HepG2 (cell line): Measurements from ENCODE around the gene FAM171A2. TPM values are rescaled to one million over a fixed set of nuclear protein-coding genes. Genes with fewer than 3 reads are reported as not detected.
A peak's percentile ranks its signal among the peaks of the same experiment; 100 is the strongest.

Source experiments
- ATAD3A ChIP-seq: sonication (generic); formaldehyde crosslinking; IDR thresholded peaks from 2 replicates; pipeline ENCODE4 v1.4.0; 2020; ENCODE audit warnings: missing genetic modification reagents
- ATM ChIP-seq: fragments of 450-650 bp; IDR thresholded peaks from 2 replicates; pipeline ENCODE4 v1.7.1; 2017; ENCODE audit warnings: mild to moderate bottlenecking, borderline replicate concordance
- HNRNPUL1 ChIP-seq: fragments of 200-400 bp; formaldehyde crosslinking; IDR thresholded peaks from 2 replicates; pipeline ENCODE4 v1.6.1; 2017; ENCODE audit warnings: low read depth, mild to moderate bottlenecking, low read length, moderate library complexity
- NCOA2 ChIP-seq: sonication (generic); formaldehyde crosslinking; IDR thresholded peaks from 2 replicates; pipeline ENCODE4 v1.8.0; 2022; ENCODE audit warnings: inconsistent platforms
- PAWR ChIP-seq: sonication (generic); formaldehyde crosslinking; IDR thresholded peaks from 2 replicates; pipeline ENCODE4 v1.4.0; 2020; ENCODE audit warnings: missing genetic modification reagents, mild to moderate bottlenecking, borderline replicate concordance
- PHB2 ChIP-seq: fragments of 450-650 bp; IDR thresholded peaks from 2 replicates; pipeline ENCODE4 v1.6.1; 2018; ENCODE audit not compliant: partially characterized antibody
- POLR2A ChIP-seq, 2 experiments: IDR thresholded peaks; 2 replicates each; pipeline ENCODE4 v1.6.1; 2011; ENCODE audit warnings: low read depth in 2 of 2, low read length in 2 of 2, mild to moderate bottlenecking in 1 of 2, moderate library complexity in 1 of 2; ENCODE audit not compliant: insufficient read depth in 1 of 2
- SIN3A ChIP-seq: IDR thresholded peaks from 2 replicates; pipeline ENCODE4 v1.6.1; 2011; ENCODE audit warnings: low read depth, mild to moderate bottlenecking, control low read depth, low read length, borderline replicate concordance
- SMAD1 ChIP-seq: sonication (generic); formaldehyde crosslinking; IDR thresholded peaks from 2 replicates; pipeline ENCODE4 v1.4.0; 2020; ENCODE audit warnings: missing genetic modification reagents, low read depth, mild to moderate bottlenecking, borderline replicate concordance
- SMAD9 ChIP-seq: sonication (generic); formaldehyde crosslinking; IDR thresholded peaks from 2 replicates; pipeline ENCODE4 v1.5.1; 2020; ENCODE audit warnings: mild to moderate bottlenecking, missing genetic modification reagents
- ZBTB7A ChIP-seq: sonication (generic); formaldehyde crosslinking; IDR thresholded peaks from 2 replicates; pipeline ENCODE4 v1.8.0; 2022; ENCODE audit warnings: mild to moderate bottlenecking, missing genetic modification reagents
- ZNF383 ChIP-seq: sonication (generic); formaldehyde crosslinking; IDR thresholded peaks from 2 replicates; pipeline ENCODE4 v1.4.0; 2020; ENCODE audit warnings: missing genetic modification reagents, mild to moderate bottlenecking, borderline replicate concordance
- ZNF574 ChIP-seq: sonication (generic); formaldehyde crosslinking; IDR thresholded peaks from 2 replicates; pipeline ENCODE4 v1.4.0; 2020; ENCODE audit warnings: missing genetic modification reagents
- ZNF615 ChIP-seq: sonication (generic); formaldehyde crosslinking; IDR thresholded peaks from 2 replicates; pipeline ENCODE4 v1.5.0; 2020; ENCODE audit warnings: mild to moderate bottlenecking, missing genetic modification reagents, borderline replicate concordance
- ZNF672 ChIP-seq: sonication (generic); formaldehyde crosslinking; IDR thresholded peaks from 2 replicates; pipeline ENCODE4 v1.8.1; 2022; ENCODE audit warnings: missing genetic modification reagents
- ZNF749 ChIP-seq: sonication (generic); formaldehyde crosslinking; IDR thresholded peaks from 2 replicates; pipeline ENCODE4 v1.8.0; 2022; ENCODE audit warnings: mild to moderate bottlenecking, missing genetic modification reagents, moderate library complexity, borderline replicate concordance
- ZNF883 ChIP-seq: sonication (generic); formaldehyde crosslinking; IDR thresholded peaks from 2 replicates; pipeline ENCODE4 v1.5.1; 2020; ENCODE audit warnings: mild to moderate bottlenecking, missing genetic modification reagents; ENCODE audit errors: not compliant biosample characterization
- polyA plus RNA-seq, 8 experiments: library from polyadenylated mRNA; depleted of rRNA in 3 of 8; stranded (reverse) in 7 of 8; unstranded in 1 of 8; fragments of >200 nt; fragmentation: Illumina TruSeq in 4 of 8; extraction: Trizol in 4 of 8; gene quantifications; 2 replicates each; pipeline versions ENCODE4 v1.2.1 to v1.2.3, GENCODE V29; 2011 to 2016; ENCODE audit warnings: low read depth in 4 of 8, missing spikeins in 1 of 8, mixed read lengths in 1 of 8; ENCODE audit not compliant: insufficient read depth in 1 of 8
- total RNA-seq, 5 experiments: library from RNA; depleted of rRNA; stranded (reverse); fragments of >200 nt; fragmentation: Illumina TruSeq; extraction: Trizol; gene quantifications; 2 replicates each; pipeline ENCODE4 v1.2.3, GENCODE V29; 2016; ENCODE audit warnings: low read depth in 1 of 5
- TF ChIP-seq, protein P1 (sequence below): sonication (generic); formaldehyde crosslinking; IDR thresholded peaks from 2 replicates; pipeline ENCODE4 v1.5.0; 2020; ENCODE audit warnings: mild to moderate bottlenecking, missing genetic modification reagents, borderline replicate concordance
- TF ChIP-seq, protein P2 (sequence below): IDR thresholded peaks from 2 replicates; pipeline ENCODE4 v1.6.1; 2016; ENCODE audit warnings: missing genetic modification reagents, missing compliant biosample characterization
- TF ChIP-seq, protein P3 (sequence below): fragments of 450-650 bp; IDR thresholded peaks from 2 replicates; pipeline ENCODE4 v1.6.1; 2017

FAM171A2 gene
- total and polyA plus RNA-seq, 2 of the 13 experiments (the other 11 are each of a cell fraction or from before 2014, with no cell fraction given): 1.8 to 3.6 TPM

- TF ChIP-seq, protein P1, sequence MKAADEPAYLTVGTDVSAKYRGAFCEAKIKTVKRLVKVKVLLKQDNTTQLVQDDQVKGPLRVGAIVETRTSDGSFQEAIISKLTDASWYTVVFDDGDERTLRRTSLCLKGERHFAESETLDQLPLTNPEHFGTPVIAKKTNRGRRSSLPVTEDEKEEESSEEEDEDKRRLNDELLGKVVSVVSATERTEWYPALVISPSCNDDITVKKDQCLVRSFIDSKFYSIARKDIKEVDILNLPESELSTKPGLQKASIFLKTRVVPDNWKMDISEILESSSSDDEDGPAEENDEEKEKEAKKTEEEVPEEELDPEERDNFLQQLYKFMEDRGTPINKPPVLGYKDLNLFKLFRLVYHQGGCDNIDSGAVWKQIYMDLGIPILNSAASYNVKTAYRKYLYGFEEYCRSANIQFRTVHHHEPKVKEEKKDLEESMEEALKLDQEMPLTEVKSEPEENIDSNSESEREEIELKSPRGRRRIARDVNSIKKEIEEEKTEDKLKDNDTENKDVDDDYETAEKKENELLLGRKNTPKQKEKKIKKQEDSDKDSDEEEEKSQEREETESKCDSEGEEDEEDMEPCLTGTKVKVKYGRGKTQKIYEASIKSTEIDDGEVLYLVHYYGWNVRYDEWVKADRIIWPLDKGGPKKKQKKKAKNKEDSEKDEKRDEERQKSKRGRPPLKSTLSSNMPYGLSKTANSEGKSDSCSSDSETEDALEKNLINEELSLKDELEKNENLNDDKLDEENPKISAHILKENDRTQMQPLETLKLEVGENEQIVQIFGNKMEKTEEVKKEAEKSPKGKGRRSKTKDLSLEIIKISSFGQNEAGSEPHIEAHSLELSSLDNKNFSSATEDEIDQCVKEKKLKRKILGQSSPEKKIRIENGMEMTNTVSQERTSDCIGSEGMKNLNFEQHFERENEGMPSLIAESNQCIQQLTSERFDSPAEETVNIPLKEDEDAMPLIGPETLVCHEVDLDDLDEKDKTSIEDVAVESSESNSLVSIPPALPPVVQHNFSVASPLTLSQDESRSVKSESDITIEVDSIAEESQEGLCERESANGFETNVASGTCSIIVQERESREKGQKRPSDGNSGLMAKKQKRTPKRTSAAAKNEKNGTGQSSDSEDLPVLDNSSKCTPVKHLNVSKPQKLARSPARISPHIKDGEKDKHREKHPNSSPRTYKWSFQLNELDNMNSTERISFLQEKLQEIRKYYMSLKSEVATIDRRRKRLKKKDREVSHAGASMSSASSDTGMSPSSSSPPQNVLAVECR (CRISPR knock-in tag): peak; percentile 38; the same call in 1 of the 2 replicates
- TF ChIP-seq ZBTB7A (CRISPR knock-in tag) (peak; percentile 71), ATM (no peak), ZNF574 (CRISPR knock-in tag) (peak; percentile 59; the same call in 1 of the 2 replicates), ZNF383 (no peak), ZNF672 (CRISPR knock-in tag) (no peak), SIN3A (peak; percentile 36; the same call in 1 of the 2 replicates), ZNF883 (CRISPR knock-in tag) (no peak), HNRNPUL1 (no peak), ZNF749 (CRISPR knock-in tag) (no peak), POLR2A (IDR thresholded peaks at IDR 0.05; ENCODE audit: insufficient read depth in 1 of 2, low read depth in 2 of 2, low read length in 2 of 2) (no peak), SMAD9 (CRISPR knock-in tag) (no peak), ZNF615 (CRISPR knock-in tag) (no peak), PAWR (no peak), SMAD1 (CRISPR knock-in tag) (no peak), PHB2 (no peak), NCOA2 (CRISPR knock-in tag) (no peak), ATAD3A (CRISPR knock-in tag) (no peak)
- TF ChIP-seq, protein P2, sequence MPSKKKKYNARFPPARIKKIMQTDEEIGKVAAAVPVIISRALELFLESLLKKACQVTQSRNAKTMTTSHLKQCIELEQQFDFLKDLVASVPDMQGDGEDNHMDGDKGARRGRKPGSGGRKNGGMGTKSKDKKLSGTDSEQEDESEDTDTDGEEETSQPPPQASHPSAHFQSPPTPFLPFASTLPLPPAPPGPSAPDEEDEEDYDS (CRISPR knock-in tag): no peak
- TF ChIP-seq, protein P3, sequence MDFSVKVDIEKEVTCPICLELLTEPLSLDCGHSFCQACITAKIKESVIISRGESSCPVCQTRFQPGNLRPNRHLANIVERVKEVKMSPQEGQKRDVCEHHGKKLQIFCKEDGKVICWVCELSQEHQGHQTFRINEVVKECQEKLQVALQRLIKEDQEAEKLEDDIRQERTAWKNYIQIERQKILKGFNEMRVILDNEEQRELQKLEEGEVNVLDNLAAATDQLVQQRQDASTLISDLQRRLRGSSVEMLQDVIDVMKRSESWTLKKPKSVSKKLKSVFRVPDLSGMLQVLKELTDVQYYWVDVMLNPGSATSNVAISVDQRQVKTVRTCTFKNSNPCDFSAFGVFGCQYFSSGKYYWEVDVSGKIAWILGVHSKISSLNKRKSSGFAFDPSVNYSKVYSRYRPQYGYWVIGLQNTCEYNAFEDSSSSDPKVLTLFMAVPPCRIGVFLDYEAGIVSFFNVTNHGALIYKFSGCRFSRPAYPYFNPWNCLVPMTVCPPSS: no peak
Measured at GRCh38 chr17:44354582-44355561, 8.8 kb downstream of the FAM171A2 start (continued).
